ENCODE results near the gene EFCC1.

- TF ChIP-seq, protein P1, sequence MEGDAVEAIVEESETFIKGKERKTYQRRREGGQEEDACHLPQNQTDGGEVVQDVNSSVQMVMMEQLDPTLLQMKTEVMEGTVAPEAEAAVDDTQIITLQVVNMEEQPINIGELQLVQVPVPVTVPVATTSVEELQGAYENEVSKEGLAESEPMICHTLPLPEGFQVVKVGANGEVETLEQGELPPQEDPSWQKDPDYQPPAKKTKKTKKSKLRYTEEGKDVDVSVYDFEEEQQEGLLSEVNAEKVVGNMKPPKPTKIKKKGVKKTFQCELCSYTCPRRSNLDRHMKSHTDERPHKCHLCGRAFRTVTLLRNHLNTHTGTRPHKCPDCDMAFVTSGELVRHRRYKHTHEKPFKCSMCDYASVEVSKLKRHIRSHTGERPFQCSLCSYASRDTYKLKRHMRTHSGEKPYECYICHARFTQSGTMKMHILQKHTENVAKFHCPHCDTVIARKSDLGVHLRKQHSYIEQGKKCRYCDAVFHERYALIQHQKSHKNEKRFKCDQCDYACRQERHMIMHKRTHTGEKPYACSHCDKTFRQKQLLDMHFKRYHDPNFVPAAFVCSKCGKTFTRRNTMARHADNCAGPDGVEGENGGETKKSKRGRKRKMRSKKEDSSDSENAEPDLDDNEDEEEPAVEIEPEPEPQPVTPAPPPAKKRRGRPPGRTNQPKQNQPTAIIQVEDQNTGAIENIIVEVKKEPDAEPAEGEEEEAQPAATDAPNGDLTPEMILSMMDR (conservative IDR thresholded peaks at IDR 0.05; ENCODE audit: low read length), result no peak
- no peak for TF ChIP-seq EZH2phosphoT487 (IDR thresholded peaks at IDR 0.05; ENCODE audit: borderline replicate concordance, low read depth, low read length)
Observed at GRCh38 chr3:128988286-128988685, 12.8 kb upstream of the EFCC1 start.

All from OCI-LY7 (cell line).